HepG2 (cell line): Measurements from ENCODE around the gene NEDD4L. TPM values are rescaled to one million over a fixed set of nuclear protein-coding genes. Genes with fewer than 3 reads are reported as not detected.

Experiments used
- ATAC-seq: fragments of 200-7000 bp; cut with Tn5 transposase; 3 replicates; pipeline ENCODE4 v1.9.1; 2020; ENCODE audit warnings: mild to moderate bottlenecking, moderate library complexity
- BruUV-seq: library from RNA; stranded (reverse); fragments of 400-500 nt; replicated peaks from 2 replicates; lab custom pipeline; 2021; lab: Mats Ljungman, UMichigan
- CTCF ChIA-PET: fragments of 300-600 bp; formaldehyde crosslinking; extraction: SDS; loops from one replicate; lab custom pipeline; 2021; ENCODE audit warnings: low total read pairs, inconsistent platforms, low intra/inter-chr PET ratio; lab: Yijun Ruan, JAX
- POLR2A ChIA-PET: fragments of 350-600 bp; sonication (Branson Sonifier 250); formaldehyde crosslinking; loops from one replicate; lab custom pipeline; 2020; ENCODE audit warnings: antibody characterized with exemption, inconsistent platforms; lab: Yijun Ruan, JAX
- DNase-seq: peaks from one replicate; pipeline ENCODE4 v3.0.0-alpha.2; 2015; ENCODE audit warnings: low spot score
- FAIRE-seq: peaks from 3 replicates; lab custom pipeline; 2011; peaks lifted over from hg19 to GRCh38; lab: Jason Lieb, UNC
- H2AFZ ChIP-seq: one replicate; pipeline ENCODE4 v1.6.1; 2011; ENCODE audit warnings: low read length, inconsistent platforms
- H3K27ac ChIP-seq: fragments of 300-600 bp; 3 replicates; pipeline ENCODE4 v1.8.0; 2011; ENCODE audit warnings: mixed run types, mild to moderate bottlenecking, mixed read lengths, low read length, inconsistent platforms; ENCODE audit not compliant: insufficient read depth; ENCODE audit errors: extremely low read length
- H3K27me3 ChIP-seq, 2 experiments: fragments of 200-600 bp in 1 of 2; 2 replicates in 1 of 2; 3 replicates in 1 of 2; pipeline versions ENCODE4 v1.6.0 to v1.8.0; 2011; ENCODE audit warnings: low read length in 2 of 2, mild to moderate bottlenecking in 2 of 2, moderate library complexity in 2 of 2, inconsistent platforms in 1 of 2; ENCODE audit not compliant: insufficient read depth in 2 of 2, control insufficient read depth in 1 of 2
- H3K36me3 ChIP-seq, 2 experiments: fragments of 200-600 bp in 1 of 2; replicated peaks in 1 of 2; 2 replicates in 1 of 2; 3 replicates in 1 of 2; pipeline versions ENCODE4 v1.5.1 to v1.8.0; 2011; ENCODE audit warnings: low read length in 2 of 2, inconsistent platforms in 1 of 2; ENCODE audit not compliant: insufficient read depth in 2 of 2, control insufficient read depth in 1 of 2
- H3K4me1 ChIP-seq: 2 replicates; pipeline ENCODE4 v1.5.1; 2012; ENCODE audit warnings: low read length, inconsistent platforms; ENCODE audit not compliant: insufficient read depth
- H3K4me2 ChIP-seq: 2 replicates; pipeline ENCODE4 v1.6.0; 2011; ENCODE audit warnings: low read depth, low read length, inconsistent platforms
- H3K4me3 ChIP-seq, 3 experiments: fragments of 200-600 bp in 1 of 3; sonication (generic), shearing (Covaris generic) in 1 of 3; replicated peaks in 1 of 3; 2 replicates each; pipeline ENCODE4 v1.5.1; 2011 to 2016; ENCODE audit warnings: low read length in 3 of 3, inconsistent platforms in 2 of 3, low read depth in 2 of 3, mild to moderate bottlenecking in 2 of 3, control low read depth in 1 of 3, mixed read lengths in 1 of 3; ENCODE audit not compliant: insufficient read depth in 1 of 3
- H3K79me2 ChIP-seq: one replicate; pipeline ENCODE4 v1.6.1; 2011; ENCODE audit warnings: low read length, inconsistent platforms; ENCODE audit not compliant: insufficient read depth
- H3K9ac ChIP-seq: 2 replicates; pipeline ENCODE4 v1.6.0; 2011; ENCODE audit warnings: mild to moderate bottlenecking, low read depth, low read length, inconsistent platforms; ENCODE audit not compliant: insufficient read depth
- H3K9me3 ChIP-seq: 2 replicates; pipeline ENCODE4 v1.5.1; 2012; ENCODE audit warnings: mild to moderate bottlenecking, low read length
- H4K20me1 ChIP-seq: 2 replicates; pipeline ENCODE4 v1.6.0; 2011; ENCODE audit warnings: inconsistent platforms, mild to moderate bottlenecking, low read length, moderate library complexity; ENCODE audit not compliant: insufficient read depth
- BCL6 ChIP-seq: IDR thresholded peaks from 2 replicates; pipeline ENCODE4 v1.6.1; 2016; ENCODE audit warnings: missing genetic modification reagents, missing compliant biosample characterization
- CBX1 ChIP-seq: IDR thresholded peaks from one replicate; pipeline ENCODE4 v1.6.1; 2016; ENCODE audit warnings: antibody characterized with exemption, low read depth
- FLYWCH1 ChIP-seq: sonication (generic); formaldehyde crosslinking; IDR thresholded peaks from 2 replicates; pipeline ENCODE4 v1.8.1; 2023; ENCODE audit warnings: mild to moderate bottlenecking, missing genetic modification reagents
- HMG20A ChIP-seq: IDR thresholded peaks from 2 replicates; pipeline ENCODE4 v1.6.1; 2016; ENCODE audit warnings: borderline replicate concordance
- KLF11 ChIP-seq: IDR thresholded peaks from 2 replicates; pipeline ENCODE4 v1.6.1; 2016; ENCODE audit warnings: missing compliant biosample characterization
- MYNN ChIP-seq: sonication (generic); formaldehyde crosslinking; IDR thresholded peaks from 2 replicates; pipeline ENCODE4 v1.4.0; 2020; ENCODE audit warnings: mild to moderate bottlenecking, low read depth, missing genetic modification reagents
- SMARCE1 ChIP-seq: fragments of 450-650 bp; IDR thresholded peaks from 2 replicates; pipeline ENCODE4 v1.6.1; 2017; ENCODE audit warnings: borderline replicate concordance
- ZFP36 ChIP-seq: fragments of 150-350 bp; IDR thresholded peaks from 2 replicates; pipeline ENCODE4 v1.6.1; 2018; ENCODE audit warnings: borderline replicate concordance, low read length, low read depth; ENCODE audit not compliant: partially characterized antibody
- ZNF441 ChIP-seq: sonication (generic); formaldehyde crosslinking; IDR thresholded peaks from 2 replicates; pipeline ENCODE4 v1.7.0; 2021; ENCODE audit warnings: missing genetic modification reagents, borderline replicate concordance
- ZNF530 ChIP-seq: sonication (generic); formaldehyde crosslinking; IDR thresholded peaks from 2 replicates; pipeline ENCODE4 v1.5.0; 2020; ENCODE audit warnings: low read depth, mild to moderate bottlenecking, missing genetic modification reagents
- WGBS: methylation state at CpG from one replicate; pipeline ENCODE4 v1.1.6; 2017; ENCODE audit warnings: low lambda C conversion rate; 5-methylcytosine and 5-hydroxymethylcytosine counted together
- in situ Hi-C: cut with HindIII; loops from 2 replicates; pipeline ENCODE4 v1.10.0; 2017; ENCODE audit warnings: low pct_unique_long_range_greater_than_20kb; ENCODE audit not compliant: extremely low pct_ligation_motif_present
- intact Hi-C: fragments of 100-400 bp; cut with micrococcal nuclease; formaldehyde crosslinking; loops from one replicate; pipeline ENCODE4 v1.10.0; 2022; ENCODE audit not compliant: unreplicated experiment
- polyA plus RNA-seq, 8 experiments: library from polyadenylated mRNA; depleted of rRNA in 3 of 8; stranded (reverse) in 7 of 8; unstranded in 1 of 8; fragments of >200 nt; fragmentation: Illumina TruSeq in 4 of 8; extraction: Trizol in 4 of 8; gene quantifications; 2 replicates each; pipeline versions ENCODE4 v1.2.1 to v1.2.3, GENCODE V29; 2011 to 2016; ENCODE audit warnings: low read depth in 4 of 8, missing spikeins in 1 of 8, mixed read lengths in 1 of 8; ENCODE audit not compliant: insufficient read depth in 1 of 8
- total RNA-seq, 5 experiments: library from RNA; depleted of rRNA; stranded (reverse); fragments of >200 nt; fragmentation: Illumina TruSeq; extraction: Trizol; gene quantifications; 2 replicates each; pipeline ENCODE4 v1.2.3, GENCODE V29; 2016; ENCODE audit warnings: low read depth in 1 of 5
- TF ChIP-seq, protein P1 (sequence below): sonication (generic); formaldehyde crosslinking; conservative IDR thresholded peaks from 2 replicates; pipeline ENCODE4 v1.4.0; 2020; ENCODE audit warnings: missing genetic modification reagents
- TF ChIP-seq, protein P2 (sequence below): sonication (generic); formaldehyde crosslinking; IDR thresholded peaks from 2 replicates; pipeline ENCODE4 v1.5.0; 2020; ENCODE audit warnings: mild to moderate bottlenecking, missing genetic modification reagents, borderline replicate concordance

Gene NEDD4L
- total and polyA plus RNA-seq, 2 of the 13 experiments (the other 11 are each of a cell fraction or from before 2014, with no cell fraction given) = 168 to 390 TPM

DNA sequence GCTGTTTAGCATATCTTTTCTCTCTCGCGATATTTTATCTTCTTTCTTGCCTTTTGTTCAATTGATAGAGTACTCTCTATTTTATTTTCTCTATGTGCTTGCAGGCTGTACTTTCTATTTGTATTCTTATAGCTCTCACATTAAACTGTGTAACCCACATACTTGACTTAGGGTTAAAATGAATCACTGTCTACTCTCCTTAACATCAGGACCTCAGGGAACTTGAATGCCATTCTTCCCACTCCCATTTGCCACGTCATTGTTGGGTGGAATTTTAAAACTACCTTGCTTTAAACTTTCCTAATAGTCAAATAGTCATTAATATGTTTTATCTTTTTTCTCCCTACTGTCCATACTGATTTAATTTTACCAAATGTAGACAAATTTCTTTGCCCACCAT, 315.2 kb downstream of the NEDD4L start:
- no peak overlapping the region for H3K27ac ChIP-seq
- ChIA-PET CTCF (no interaction called here), POLR2A (no interaction called here)
- H3K9me3 ChIP-seq = no peaks in the 10 kb centered on the region
- no TSS peak for BruUV-seq
- in situ Hi-C loops = no loop called here
- H3K4me3 ChIP-seq = no peak overlapping the region
- no peak for ATAC-seq
- WGBS = 100% methylated on average over 3 of the region's 3 CpGs
- no peaks in the 10 kb centered on the region for H4K20me1 ChIP-seq
- no peak for DNase-seq
- no peaks in the 10 kb centered on the region for H3K4me1 ChIP-seq
- H3K79me2 ChIP-seq = no peaks in the 10 kb centered on the region
- H3K9ac ChIP-seq = no peak overlapping the region
- H3K36me3 ChIP-seq = peaks cover 7 to 52% of the 10 kb centered on the region in 2 experiments; a peak in 4 of 5 replicates
- intact Hi-C loops = no loop called here
- H3K27me3 ChIP-seq = no peaks in the 10 kb centered on the region
- H3K4me2 ChIP-seq = no peak overlapping the region
- no peak for TF ChIP-seq MYNN (CRISPR knock-in tag)
- TF ChIP-seq SMARCE1 = no peak
- TF ChIP-seq, protein P1, sequence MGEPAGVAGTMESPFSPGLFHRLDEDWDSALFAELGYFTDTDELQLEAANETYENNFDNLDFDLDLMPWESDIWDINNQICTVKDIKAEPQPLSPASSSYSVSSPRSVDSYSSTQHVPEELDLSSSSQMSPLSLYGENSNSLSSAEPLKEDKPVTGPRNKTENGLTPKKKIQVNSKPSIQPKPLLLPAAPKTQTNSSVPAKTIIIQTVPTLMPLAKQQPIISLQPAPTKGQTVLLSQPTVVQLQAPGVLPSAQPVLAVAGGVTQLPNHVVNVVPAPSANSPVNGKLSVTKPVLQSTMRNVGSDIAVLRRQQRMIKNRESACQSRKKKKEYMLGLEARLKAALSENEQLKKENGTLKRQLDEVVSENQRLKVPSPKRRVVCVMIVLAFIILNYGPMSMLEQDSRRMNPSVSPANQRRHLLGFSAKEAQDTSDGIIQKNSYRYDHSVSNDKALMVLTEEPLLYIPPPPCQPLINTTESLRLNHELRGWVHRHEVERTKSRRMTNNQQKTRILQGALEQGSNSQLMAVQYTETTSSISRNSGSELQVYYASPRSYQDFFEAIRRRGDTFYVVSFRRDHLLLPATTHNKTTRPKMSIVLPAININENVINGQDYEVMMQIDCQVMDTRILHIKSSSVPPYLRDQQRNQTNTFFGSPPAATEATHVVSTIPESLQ (CRISPR knock-in tag) = no peak
- no peak for TF ChIP-seq ZFP36
- TF ChIP-seq KLF11 (CRISPR knock-in tag) = no peak
- no peak for FAIRE-seq
- H2AFZ ChIP-seq = no peak overlapping the region

DNA sequence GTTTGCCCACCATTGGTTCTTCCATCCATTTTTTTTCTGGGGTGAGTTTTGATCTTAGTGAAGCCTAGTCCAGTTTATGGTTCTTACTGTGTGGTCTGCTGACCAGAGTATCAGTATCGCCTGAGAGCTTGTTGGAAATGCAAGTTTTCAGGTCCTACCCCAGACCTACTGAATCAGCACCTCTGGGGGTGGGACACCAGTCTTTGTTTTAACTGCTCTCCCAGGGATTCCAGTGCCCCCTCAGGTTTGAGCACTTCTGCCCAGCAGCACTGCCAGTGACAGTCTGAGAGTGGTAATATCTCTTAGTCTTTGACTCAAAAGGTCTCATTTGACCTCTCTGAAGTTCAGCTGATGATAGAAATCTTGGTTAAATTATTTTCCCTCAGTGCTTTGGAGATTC, 315.6 kb downstream of the NEDD4L start:
- no peak overlapping the region for H2AFZ ChIP-seq
- no peak for DNase-seq
- H3K9me3 ChIP-seq = no peaks in the 10 kb centered on the region
- CTCF ChIA-PET = no interaction called here
- peaks cover 7 to 50% of the 10 kb centered on the region in 2 experiments; a peak in 4 of 5 replicates for H3K36me3 ChIP-seq
- H3K79me2 ChIP-seq = no peaks in the 10 kb centered on the region
- H3K4me3 ChIP-seq = no peak overlapping the region
- no peaks in the 10 kb centered on the region for H3K4me1 ChIP-seq
- H3K27me3 ChIP-seq = no peaks in the 10 kb centered on the region
- no peak for FAIRE-seq
- POLR2A ChIA-PET = no interaction called here
- H3K4me2 ChIP-seq = no peak overlapping the region
- BruUV-seq = no TSS peak
- intact Hi-C loops = no loop called here
- in situ Hi-C loops = no loop called here
- H3K9ac ChIP-seq = no peak overlapping the region
- H3K27ac ChIP-seq = no peak overlapping the region
- H4K20me1 ChIP-seq = no peaks in the 10 kb centered on the region
- 100% methylated on average over 1 of the region's 1 CpG for WGBS
- TF ChIP-seq BCL6 (CRISPR knock-in tag) (no peak), FLYWCH1 (CRISPR knock-in tag) (no peak), HMG20A (CRISPR knock-in tag) (no peak), CBX1 (no peak), ZNF441 (CRISPR knock-in tag) (no peak), ZNF530 (no peak)
- TF ChIP-seq, protein P2, sequence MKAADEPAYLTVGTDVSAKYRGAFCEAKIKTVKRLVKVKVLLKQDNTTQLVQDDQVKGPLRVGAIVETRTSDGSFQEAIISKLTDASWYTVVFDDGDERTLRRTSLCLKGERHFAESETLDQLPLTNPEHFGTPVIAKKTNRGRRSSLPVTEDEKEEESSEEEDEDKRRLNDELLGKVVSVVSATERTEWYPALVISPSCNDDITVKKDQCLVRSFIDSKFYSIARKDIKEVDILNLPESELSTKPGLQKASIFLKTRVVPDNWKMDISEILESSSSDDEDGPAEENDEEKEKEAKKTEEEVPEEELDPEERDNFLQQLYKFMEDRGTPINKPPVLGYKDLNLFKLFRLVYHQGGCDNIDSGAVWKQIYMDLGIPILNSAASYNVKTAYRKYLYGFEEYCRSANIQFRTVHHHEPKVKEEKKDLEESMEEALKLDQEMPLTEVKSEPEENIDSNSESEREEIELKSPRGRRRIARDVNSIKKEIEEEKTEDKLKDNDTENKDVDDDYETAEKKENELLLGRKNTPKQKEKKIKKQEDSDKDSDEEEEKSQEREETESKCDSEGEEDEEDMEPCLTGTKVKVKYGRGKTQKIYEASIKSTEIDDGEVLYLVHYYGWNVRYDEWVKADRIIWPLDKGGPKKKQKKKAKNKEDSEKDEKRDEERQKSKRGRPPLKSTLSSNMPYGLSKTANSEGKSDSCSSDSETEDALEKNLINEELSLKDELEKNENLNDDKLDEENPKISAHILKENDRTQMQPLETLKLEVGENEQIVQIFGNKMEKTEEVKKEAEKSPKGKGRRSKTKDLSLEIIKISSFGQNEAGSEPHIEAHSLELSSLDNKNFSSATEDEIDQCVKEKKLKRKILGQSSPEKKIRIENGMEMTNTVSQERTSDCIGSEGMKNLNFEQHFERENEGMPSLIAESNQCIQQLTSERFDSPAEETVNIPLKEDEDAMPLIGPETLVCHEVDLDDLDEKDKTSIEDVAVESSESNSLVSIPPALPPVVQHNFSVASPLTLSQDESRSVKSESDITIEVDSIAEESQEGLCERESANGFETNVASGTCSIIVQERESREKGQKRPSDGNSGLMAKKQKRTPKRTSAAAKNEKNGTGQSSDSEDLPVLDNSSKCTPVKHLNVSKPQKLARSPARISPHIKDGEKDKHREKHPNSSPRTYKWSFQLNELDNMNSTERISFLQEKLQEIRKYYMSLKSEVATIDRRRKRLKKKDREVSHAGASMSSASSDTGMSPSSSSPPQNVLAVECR (CRISPR knock-in tag) = no peak
- no peak for ATAC-seq
